ENCODE measurements around the gene LRRC15.

DNA sequence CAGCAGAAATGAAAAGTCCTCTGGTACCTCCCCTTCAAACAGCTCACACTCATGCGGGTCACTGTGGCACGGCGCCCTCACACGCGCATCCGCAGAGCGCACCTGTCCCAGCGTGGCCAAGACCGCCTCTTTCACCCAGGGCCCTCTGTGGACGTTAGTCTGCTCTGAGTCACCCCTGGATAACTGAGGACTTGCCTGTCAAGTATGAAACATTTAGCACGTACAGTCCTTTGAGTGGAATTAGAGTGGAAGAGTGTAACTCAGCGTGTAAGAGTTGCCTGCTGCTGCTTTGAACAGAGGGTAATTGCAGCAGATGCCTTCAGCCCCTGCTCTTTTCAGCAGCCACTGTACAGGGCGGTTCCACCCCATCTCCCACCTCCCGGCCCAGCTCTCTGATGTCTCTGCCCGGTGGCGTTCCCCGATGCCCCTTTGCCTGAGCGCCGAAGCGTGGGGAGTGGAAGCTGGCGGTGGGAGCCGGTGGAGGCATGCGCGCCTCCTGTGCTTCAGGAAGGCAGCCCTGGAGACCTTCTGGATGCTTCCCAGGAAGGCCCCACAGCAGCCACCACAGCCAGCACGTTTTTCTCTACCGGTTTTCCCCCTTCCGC, 41.4 kb downstream of the LRRC15 start:
- TF ChIP-seq, protein P1, sequence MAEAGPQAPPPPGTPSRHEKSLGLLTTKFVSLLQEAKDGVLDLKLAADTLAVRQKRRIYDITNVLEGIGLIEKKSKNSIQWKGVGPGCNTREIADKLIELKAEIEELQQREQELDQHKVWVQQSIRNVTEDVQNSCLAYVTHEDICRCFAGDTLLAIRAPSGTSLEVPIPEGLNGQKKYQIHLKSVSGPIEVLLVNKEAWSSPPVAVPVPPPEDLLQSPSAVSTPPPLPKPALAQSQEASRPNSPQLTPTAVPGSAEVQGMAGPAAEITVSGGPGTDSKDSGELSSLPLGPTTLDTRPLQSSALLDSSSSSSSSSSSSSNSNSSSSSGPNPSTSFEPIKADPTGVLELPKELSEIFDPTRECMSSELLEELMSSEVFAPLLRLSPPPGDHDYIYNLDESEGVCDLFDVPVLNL (CRISPR knock-in tag; IDR thresholded peaks at IDR 0.05; ENCODE audit: borderline replicate concordance, low read depth), result no peak
- TF ChIP-seq, protein P2, sequence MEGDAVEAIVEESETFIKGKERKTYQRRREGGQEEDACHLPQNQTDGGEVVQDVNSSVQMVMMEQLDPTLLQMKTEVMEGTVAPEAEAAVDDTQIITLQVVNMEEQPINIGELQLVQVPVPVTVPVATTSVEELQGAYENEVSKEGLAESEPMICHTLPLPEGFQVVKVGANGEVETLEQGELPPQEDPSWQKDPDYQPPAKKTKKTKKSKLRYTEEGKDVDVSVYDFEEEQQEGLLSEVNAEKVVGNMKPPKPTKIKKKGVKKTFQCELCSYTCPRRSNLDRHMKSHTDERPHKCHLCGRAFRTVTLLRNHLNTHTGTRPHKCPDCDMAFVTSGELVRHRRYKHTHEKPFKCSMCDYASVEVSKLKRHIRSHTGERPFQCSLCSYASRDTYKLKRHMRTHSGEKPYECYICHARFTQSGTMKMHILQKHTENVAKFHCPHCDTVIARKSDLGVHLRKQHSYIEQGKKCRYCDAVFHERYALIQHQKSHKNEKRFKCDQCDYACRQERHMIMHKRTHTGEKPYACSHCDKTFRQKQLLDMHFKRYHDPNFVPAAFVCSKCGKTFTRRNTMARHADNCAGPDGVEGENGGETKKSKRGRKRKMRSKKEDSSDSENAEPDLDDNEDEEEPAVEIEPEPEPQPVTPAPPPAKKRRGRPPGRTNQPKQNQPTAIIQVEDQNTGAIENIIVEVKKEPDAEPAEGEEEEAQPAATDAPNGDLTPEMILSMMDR (IDR thresholded peaks at IDR 0.05), result no peak
- TF ChIP-seq, protein P3, sequence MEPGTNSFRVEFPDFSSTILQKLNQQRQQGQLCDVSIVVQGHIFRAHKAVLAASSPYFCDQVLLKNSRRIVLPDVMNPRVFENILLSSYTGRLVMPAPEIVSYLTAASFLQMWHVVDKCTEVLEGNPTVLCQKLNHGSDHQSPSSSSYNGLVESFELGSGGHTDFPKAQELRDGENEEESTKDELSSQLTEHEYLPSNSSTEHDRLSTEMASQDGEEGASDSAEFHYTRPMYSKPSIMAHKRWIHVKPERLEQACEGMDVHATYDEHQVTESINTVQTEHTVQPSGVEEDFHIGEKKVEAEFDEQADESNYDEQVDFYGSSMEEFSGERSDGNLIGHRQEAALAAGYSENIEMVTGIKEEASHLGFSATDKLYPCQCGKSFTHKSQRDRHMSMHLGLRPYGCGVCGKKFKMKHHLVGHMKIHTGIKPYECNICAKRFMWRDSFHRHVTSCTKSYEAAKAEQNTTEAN (CRISPR knock-in tag; IDR thresholded peaks at IDR 0.05), result no peak
- TF ChIP-seq NFYB (CRISPR knock-in tag; conservative IDR thresholded peaks at IDR 0.05; ENCODE audit: low read depth) (no peak), MYBL2 (CRISPR knock-in tag; IDR thresholded peaks at IDR 0.05) (no peak), RELA (CRISPR knock-in tag; IDR thresholded peaks at IDR 0.05; ENCODE audit: borderline replicate concordance) (no peak)

All from WTC11 (cell line).